ENCODE data around the gene PXMP4.

PXMP4 gene

GRCh38 chr20:33676652-33677645 is 43.2 kb downstream of the PXMP4 start:
- no peak for DNase-seq (ENCODE audit: low spot score in 2 of 2)
- H3K27me3 ChIP-seq (ENCODE audit: low read depth), result no peaks in the 10 kb centered on the region
- no peak overlapping the region for H3K4me3 ChIP-seq
- in situ Hi-C loops (cut with MboI; ENCODE audit: low sequenced_read_pairs), result no loop called here
- H3K36me3 ChIP-seq (replicated peaks), result peaks cover 42% of the 10 kb centered on the region
- no peaks in the 10 kb centered on the region for H3K9me3 ChIP-seq
- H3K4me1 ChIP-seq, result peaks cover 16% of the 10 kb centered on the region

- peaks cover 16% of the 10 kb centered on the region for H3K4me1 ChIP-seq
- no peaks in the 10 kb centered on the region for H3K9me3 ChIP-seq
- in situ Hi-C loops (cut with MboI; ENCODE audit: low sequenced_read_pairs), result no loop called here
- no peak for DNase-seq (ENCODE audit: low spot score in 2 of 2)
- no peak overlapping the region for H3K4me3 ChIP-seq
- H3K27me3 ChIP-seq (ENCODE audit: low read depth), result no peaks in the 10 kb centered on the region
- H3K36me3 ChIP-seq (replicated peaks), result peaks cover 51% of the 10 kb centered on the region
Observed at GRCh38 chr20:33676121-33676520, 44.0 kb downstream of the PXMP4 start.

- DNase-seq (ENCODE audit: low spot score in 2 of 2), result no peak
- H3K9me3 ChIP-seq, result no peaks in the 10 kb centered on the region
- peaks cover 56% of the 10 kb centered on the region for H3K36me3 ChIP-seq (replicated peaks)
- H3K4me3 ChIP-seq, result peak overlapping the region; percentile 26
- in situ Hi-C loops (cut with MboI; ENCODE audit: low sequenced_read_pairs), result no loop called here
- peaks cover 16% of the 10 kb centered on the region for H3K4me1 ChIP-seq
- no peaks in the 10 kb centered on the region for H3K27me3 ChIP-seq (ENCODE audit: low read depth)
Observed at GRCh38 chr20:33675136-33675959, 44.8 kb downstream of the PXMP4 start.

- Histone ChIP-seq H3K4me3 (peak within 1 kb of the TSS; percentile 65), H3K9me3 (no peaks in the 10 kb centered on the region), H3K36me3 (replicated peaks) (peaks cover 54% of the 10 kb centered on the region), H3K27me3 (ENCODE audit: low read depth) (no peaks in the 10 kb centered on the region), H3K4me1 (peaks cover 16% of the 10 kb centered on the region)
- peak; percentile 72 to 85 for DNase-seq (ENCODE audit: low spot score in 2 of 2)
- in situ Hi-C loops (cut with MboI; ENCODE audit: low sequenced_read_pairs), result no loop called here
Observed at GRCh38 chr20:33674294-33675135, 45.6 kb downstream of the PXMP4 start, which contains the start of gene NECAB3. NECAB3 (minus strand) TSS chr20:33674428; CDS start chr20:33674352, 76 bp downstream.

- no peak for DNase-seq (ENCODE audit: low spot score in 2 of 2)
- Histone ChIP-seq H3K36me3 (replicated peaks) (peaks cover 54% of the 10 kb centered on the region), H3K4me3 (peak overlapping the region; percentile 65), H3K4me1 (peaks cover 16% of the 10 kb centered on the region), H3K27me3 (ENCODE audit: low read depth) (no peaks in the 10 kb centered on the region), H3K9me3 (no peaks in the 10 kb centered on the region)
- in situ Hi-C loops (cut with MboI; ENCODE audit: low sequenced_read_pairs), result no loop called here
Observed at GRCh38 chr20:33673410-33674293, 46.5 kb downstream of the PXMP4 start.

GRCh38 chr20:33673114-33673409 is 47.0 kb downstream of the PXMP4 start:
- no peak for DNase-seq (ENCODE audit: low spot score in 2 of 2)
- Histone ChIP-seq H3K4me1 (peaks cover 16% of the 10 kb centered on the region), H3K36me3 (replicated peaks) (peaks cover 54% of the 10 kb centered on the region), H3K9me3 (no peaks in the 10 kb centered on the region), H3K27me3 (ENCODE audit: low read depth) (no peaks in the 10 kb centered on the region), H3K4me3 (peak overlapping the region; percentile 65)
- in situ Hi-C loops (cut with MboI; ENCODE audit: low sequenced_read_pairs), result no loop called here

- Histone ChIP-seq H3K4me1 (peaks cover 16% of the 10 kb centered on the region), H3K27me3 (ENCODE audit: low read depth) (no peaks in the 10 kb centered on the region), H3K36me3 (replicated peaks) (peaks cover 54% of the 10 kb centered on the region), H3K9me3 (no peaks in the 10 kb centered on the region), H3K4me3 (peak overlapping the region; percentile 65)
- in situ Hi-C loops (cut with MboI; ENCODE audit: low sequenced_read_pairs), result no loop called here
- DNase-seq (ENCODE audit: low spot score in 2 of 2), result peak in 1 of 2 experiments; percentile 46
Observed at GRCh38 chr20:33672426-33673113, 47.5 kb downstream of the PXMP4 start.

GRCh38 chr20:33671573-33672288 is 48.4 kb downstream of the PXMP4 start:
- H3K9me3 ChIP-seq, result no peaks in the 10 kb centered on the region
- no peaks in the 10 kb centered on the region for H3K27me3 ChIP-seq (ENCODE audit: low read depth)
- peaks cover 54% of the 10 kb centered on the region for H3K36me3 ChIP-seq (replicated peaks)
- H3K4me1 ChIP-seq, result peaks cover 16% of the 10 kb centered on the region
- H3K4me3 ChIP-seq, result no peak overlapping the region
- no peak for DNase-seq (ENCODE audit: low spot score in 2 of 2)
- in situ Hi-C loops (cut with MboI; ENCODE audit: low sequenced_read_pairs), result no loop called here

- H3K4me1 ChIP-seq, result peaks cover 16% of the 10 kb centered on the region
- no peak for DNase-seq (ENCODE audit: low spot score in 2 of 2)
- peaks cover 47% of the 10 kb centered on the region for H3K36me3 ChIP-seq (replicated peaks)
- H3K9me3 ChIP-seq, result no peaks in the 10 kb centered on the region
- H3K27me3 ChIP-seq (ENCODE audit: low read depth), result no peaks in the 10 kb centered on the region
- H3K4me3 ChIP-seq, result no peak overlapping the region
- in situ Hi-C loops (cut with MboI; ENCODE audit: low sequenced_read_pairs), result no loop called here
Observed at GRCh38 chr20:33670715-33671499, 49.2 kb downstream of the PXMP4 start.

GRCh38 chr20:33669873-33670640 is 50.1 kb downstream of the PXMP4 start:
- in situ Hi-C loops (cut with MboI; ENCODE audit: low sequenced_read_pairs), result no loop called here

GRCh38 chr20:33669224-33669623 is 50.9 kb downstream of the PXMP4 start:
- no peak overlapping the region for H3K4me3 ChIP-seq
- no peaks in the 10 kb centered on the region for H3K9me3 ChIP-seq
- H3K4me1 ChIP-seq, result peaks cover 10% of the 10 kb centered on the region
- no peaks in the 10 kb centered on the region for H3K27me3 ChIP-seq (ENCODE audit: low read depth)
- H3K36me3 ChIP-seq (replicated peaks), result peaks cover 47% of the 10 kb centered on the region
- DNase-seq (ENCODE audit: low spot score in 2 of 2), result no peak
- in situ Hi-C loops (cut with MboI; ENCODE audit: low sequenced_read_pairs), result no loop called here

More at GRCh38 chr20:33669873-33670640, 50.1 kb downstream of the PXMP4 start:
- Histone ChIP-seq H3K4me3 (no peak overlapping the region), H3K9me3 (no peaks in the 10 kb centered on the region), H3K36me3 (replicated peaks) (peaks cover 47% of the 10 kb centered on the region), H3K4me1 (peaks cover 14% of the 10 kb centered on the region), H3K27me3 (ENCODE audit: low read depth) (no peaks in the 10 kb centered on the region)
- no peak for DNase-seq (ENCODE audit: low spot score in 2 of 2)
